ENCODE results near the gene DHRS12. TPM values are rescaled to one million over a fixed set of nuclear protein-coding genes. Genes with fewer than 3 reads are reported as not detected.

DHRS12 gene
- total RNA-seq, 1 experiment from 2014 or later = 2.6 TPM

- Histone ChIP-seq H3K9me2 (replicated peaks; ENCODE audit: low read length) (no peaks in the 10 kb centered on the region), H3K27me3 (ENCODE audit: low read length) (no peaks in the 10 kb centered on the region), H3K9ac (ENCODE audit: low read length) (no peak overlapping the region), H3K4me3 (ENCODE audit: low read length) (no peak overlapping the region), H3K36me3 (ENCODE audit: low read depth, low read length) (no peaks in the 10 kb centered on the region; the same call in 1 of the 2 replicates), H3K4me2 (ENCODE audit: low read length) (no peak overlapping the region), H3K4me1 (ENCODE audit: insufficient read depth, low read length) (no peaks in the 10 kb centered on the region), H3K9me3 (ENCODE audit: low read length) (no peaks in the 10 kb centered on the region), H3K79me2 (ENCODE audit: low read length) (no peaks in the 10 kb centered on the region), H3K27ac (ENCODE audit: low read length) (no peak overlapping the region), H3F3A (ENCODE audit: low read length, unreplicated experiment) (no peaks in the 10 kb centered on the region), H2AFZ (ENCODE audit: low read length) (no peak overlapping the region), H4K20me1 (ENCODE audit: low read length) (no peaks in the 10 kb centered on the region)
- ChIA-PET POLR2A (ENCODE audit: unreplicated experiment) (no interaction called here), CTCF (no interaction called here)
- TF ChIP-seq CTCF (conservative IDR thresholded peaks at IDR 0.05; ENCODE audit: low read depth, low read length) = no peak
- no peak for TF ChIP-seq EZH2phosphoT487 (IDR thresholded peaks at IDR 0.05; ENCODE audit: borderline replicate concordance, low read length)
- no peak for TF ChIP-seq EZH2 (IDR thresholded peaks at IDR 0.05; ENCODE audit: low read length, unreplicated experiment)
- intact Hi-C loops (cut with micrococcal nuclease) = no loop called here
- BruUV-seq (replicated peaks) = no TSS peak
- no peak for DNase-seq
- no peak for ATAC-seq
Observed at GRCh38 chr13:51738226-51738905, 65.6 kb downstream of the DHRS12 start.

- Histone ChIP-seq H3K9ac (ENCODE audit: low read length) (no peak overlapping the region), H3K4me1 (ENCODE audit: insufficient read depth, low read length) (no peaks in the 10 kb centered on the region), H3K9me3 (ENCODE audit: low read length) (no peaks in the 10 kb centered on the region), H2AFZ (ENCODE audit: low read length) (no peak overlapping the region), H3F3A (ENCODE audit: low read length, unreplicated experiment) (no peaks in the 10 kb centered on the region), H3K27ac (ENCODE audit: low read length) (no peak overlapping the region), H3K4me2 (ENCODE audit: low read length) (no peak overlapping the region), H4K20me1 (ENCODE audit: low read length) (no peaks in the 10 kb centered on the region), H3K36me3 (ENCODE audit: low read depth, low read length) (no peaks in the 10 kb centered on the region; the same call in 1 of the 2 replicates), H3K79me2 (ENCODE audit: low read length) (no peaks in the 10 kb centered on the region), H3K27me3 (ENCODE audit: low read length) (no peaks in the 10 kb centered on the region), H3K4me3 (ENCODE audit: low read length) (no peak overlapping the region), H3K9me2 (replicated peaks; ENCODE audit: low read length) (no peaks in the 10 kb centered on the region)
- intact Hi-C loops (cut with micrococcal nuclease) = no loop called here
- no peak for DNase-seq
- BruUV-seq (replicated peaks) = no TSS peak
- no peak for ATAC-seq
- CTCF ChIA-PET = no interaction called here
- TF ChIP-seq CTCF (conservative IDR thresholded peaks at IDR 0.05; ENCODE audit: low read depth, low read length) (no peak), EZH2 (IDR thresholded peaks at IDR 0.05; ENCODE audit: low read length, unreplicated experiment) (no peak), EZH2phosphoT487 (IDR thresholded peaks at IDR 0.05; ENCODE audit: borderline replicate concordance, low read length) (no peak)
- POLR2A ChIA-PET (ENCODE audit: unreplicated experiment) = no interaction called here
Observed at GRCh38 chr13:51737609-51738008, 66.4 kb downstream of the DHRS12 start.

GRCh38 chr13:51734786-51735185 is 69.2 kb downstream of the DHRS12 start:
- Histone ChIP-seq H3K9me2 (replicated peaks; ENCODE audit: low read length) (no peaks in the 10 kb centered on the region), H3K4me2 (ENCODE audit: low read length) (no peak overlapping the region), H3K9me3 (ENCODE audit: low read length) (no peaks in the 10 kb centered on the region), H3K36me3 (ENCODE audit: low read depth, low read length) (no peaks in the 10 kb centered on the region; the same call in 1 of the 2 replicates), H3K79me2 (ENCODE audit: low read length) (no peaks in the 10 kb centered on the region), H3F3A (ENCODE audit: low read length, unreplicated experiment) (no peaks in the 10 kb centered on the region), H3K4me3 (ENCODE audit: low read length) (no peak overlapping the region), H3K27me3 (ENCODE audit: low read length) (no peaks in the 10 kb centered on the region), H3K27ac (ENCODE audit: low read length) (no peak overlapping the region), H3K4me1 (ENCODE audit: insufficient read depth, low read length) (peaks cover 13% of the 10 kb centered on the region), H2AFZ (ENCODE audit: low read length) (no peak overlapping the region), H3K9ac (ENCODE audit: low read length) (no peak overlapping the region), H4K20me1 (ENCODE audit: low read length) (no peaks in the 10 kb centered on the region)
- DNase-seq = no peak
- POLR2A ChIA-PET (ENCODE audit: unreplicated experiment) = no interaction called here
- no TSS peak for BruUV-seq (replicated peaks)
- ATAC-seq = no peak
- CTCF ChIA-PET = no interaction called here
- intact Hi-C loops (cut with micrococcal nuclease) = loop anchor here (5.0 kb wide), 1 partner anchor 297 kb away; no protein-coding TSS in a partner anchor
- TF ChIP-seq EZH2 (IDR thresholded peaks at IDR 0.05; ENCODE audit: low read length, unreplicated experiment) (no peak), EZH2phosphoT487 (IDR thresholded peaks at IDR 0.05; ENCODE audit: borderline replicate concordance, low read length) (no peak), CTCF (conservative IDR thresholded peaks at IDR 0.05; ENCODE audit: low read depth, low read length) (no peak)
